Adrenal gland (tissue), 12 donors: Measurements from ENCODE around the gene LRRC61. TPM values are rescaled to one million over a fixed set of nuclear protein-coding genes. Genes with fewer than 3 reads are reported as not detected.

Experiments used
- DNase-seq, 7 donors: peaks; one replicate each; pipeline ENCODE4 v3.0.0-alpha.2; 2019 to 2020
- H3K27ac ChIP-seq, 5 donors: fragments of 200-600 bp; sonication (generic) in 4 of 5; 1 replicate in 3 of 5; 2 replicates in 2 of 5; pipeline versions ENCODE4 v1.5.1 to v1.8.0; 2016 to 2020; ENCODE audit warnings: mild to moderate bottlenecking in 1 of 5
- H3K27me3 ChIP-seq: fragments of 200-600 bp; 2 replicates; pipeline ENCODE4 v1.8.0; 2021
- H3K36me3 ChIP-seq, 2 donors: fragments of 200-600 bp; replicated peaks in 1 of 2; 1 replicate in 1 of 2; 2 replicates in 1 of 2; pipeline versions ENCODE4 v1.5.1 to v1.8.0; 2018 to 2022
- H3K4me1 ChIP-seq, 2 donors: fragments of 200-600 bp; replicated peaks in 1 of 2; 1 replicate in 1 of 2; 2 replicates in 1 of 2; pipeline versions ENCODE4 v1.5.1 to v1.8.0; 2018 to 2021
- H3K4me3 ChIP-seq, 4 donors: fragments of 200-600 bp; sonication (generic) in 3 of 4; one replicate each; pipeline ENCODE4 v1.5.1; 2016 to 2018
- H3K9me3 ChIP-seq, 3 donors: fragments of 200-600 bp; sonication (generic) in 1 of 3; replicated peaks in 1 of 3; 1 replicate in 2 of 3; 2 replicates in 1 of 3; pipeline versions ENCODE4 v1.5.1 to v1.8.0; 2016 to 2021
- POLR2A ChIP-seq, 2 donors: fragments of 450-650 bp; IDR thresholded peaks; one replicate each; pipeline ENCODE4 v1.6.1; 2017; ENCODE audit warnings: antibody characterized with exemption in 2 of 2, mild to moderate bottlenecking in 2 of 2, moderate library complexity in 1 of 2
- WGBS, 4 donors: extraction: QIAGEN DNeasy Blood & Tissue Kit in 2 of 4; methylation state at CpG; one replicate each; pipeline versions ENCODE4 v1.1.5 to v1.1.7; 2013 to 2017; 5-methylcytosine and 5-hydroxymethylcytosine counted together
- intact Hi-C, 2 donors: fragments of 100-400 bp; cut with DNase I; formaldehyde crosslinking; loops; one replicate each; pipeline versions ENCODE4 v1.14.1 to v1.15.0; 2022 to 2023
- polyA plus RNA-seq, 3 donors: library from polyadenylated mRNA; stranded (reverse); fragments of 200-250 nt in 2 of 3; fragments of 350-450 nt in 1 of 3; fragmentation: Illumina TruSeq in 1 of 3; extraction: RNeasy Lipid Tissue Mini Kit (QIAGEN cat#74804) in 1 of 3; gene quantifications; one replicate each; pipeline ENCODE4 v1.2.3, GENCODE V29; 2013 to 2014
- total RNA-seq, 9 donors: library from RNA; depleted of rRNA in 4 of 9; stranded (reverse); fragments of >200 nt in 4 of 9; fragments of 120-200 nt in 1 of 9; fragmentation: NEBNext Ultra II Directional in 1 of 9; extraction: Animal tissue kit (Norgen Biotek cat#: 25700) in 1 of 9; gene quantifications; one replicate each; pipeline versions ENCODE4 v1.1.0 to v1.2.4, GENCODE V29; 2013 to 2023
- TF ChIP-seq, protein P1 (sequence below), 6 experiments: fragments of 450-650 bp in 4 of 6; fragments of 200-600 bp in 2 of 6; sonication (generic) in 1 of 6; IDR thresholded peaks; 1 replicate in 5 of 6; 2 replicates in 1 of 6; pipeline versions ENCODE4 v1.5.1 to v1.8.0; 2016 to 2021; ENCODE audit warnings: antibody characterized with exemption in 6 of 6, mild to moderate bottlenecking in 2 of 6, moderate library complexity in 1 of 6
- donor health status: healthy with polysubstance abuse.
- donor health status: Bipolar disorder and iron deficiency.
- donor health status: DM: yes; HTN: yes; CAD: no.
- donor health status: DM: no; HTN: no; CAD: no.
- donor health status: DM: no; HTN: no; CAD: no.
- donor health status: DM: yes; HTN: yes; CAD: no.

Gene LRRC61
- total and polyA plus RNA-seq, 12 donors, result 8.6 to 1,435 (median 176) TPM

DNA sequence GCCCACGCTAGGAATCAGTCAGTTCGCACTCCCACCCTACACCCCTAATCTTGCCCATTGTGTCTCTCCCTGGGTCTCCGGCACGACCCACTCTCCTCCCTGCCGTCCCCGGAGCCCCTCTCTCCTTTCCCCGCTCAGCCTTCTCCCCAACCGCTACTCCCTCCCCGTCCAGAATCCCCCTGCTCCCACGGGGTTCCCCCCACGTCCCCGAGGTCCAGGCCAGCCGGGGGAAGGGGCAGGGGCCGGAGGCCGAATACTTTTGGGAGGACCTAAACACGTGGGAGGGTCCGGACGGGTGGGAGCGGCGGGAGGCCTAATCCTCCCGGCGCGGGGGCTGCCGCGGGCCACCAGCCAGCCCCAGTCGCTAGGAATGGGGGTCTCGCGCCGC, 17.7 kb downstream of the LRRC61 start:
- Histone ChIP-seq H3K27me3 (no peaks in the 10 kb centered on the region), H3K36me3 (peaks cover 0 to 24% of the 10 kb centered on the region in 2 donors), H3K27ac (peak overlapping the region; percentile 86 to 93 (median 90)), H3K4me1 (peaks cover 23 to 37% of the 10 kb centered on the region in 2 donors), H3K4me3 (peak overlapping the region; percentile 33 to 87 (median 73)), H3K9me3 (no peaks in the 10 kb centered on the region)
- TF ChIP-seq POLR2A (IDR thresholded peaks at IDR 0.05), result no peak
- TF ChIP-seq, protein P1, sequence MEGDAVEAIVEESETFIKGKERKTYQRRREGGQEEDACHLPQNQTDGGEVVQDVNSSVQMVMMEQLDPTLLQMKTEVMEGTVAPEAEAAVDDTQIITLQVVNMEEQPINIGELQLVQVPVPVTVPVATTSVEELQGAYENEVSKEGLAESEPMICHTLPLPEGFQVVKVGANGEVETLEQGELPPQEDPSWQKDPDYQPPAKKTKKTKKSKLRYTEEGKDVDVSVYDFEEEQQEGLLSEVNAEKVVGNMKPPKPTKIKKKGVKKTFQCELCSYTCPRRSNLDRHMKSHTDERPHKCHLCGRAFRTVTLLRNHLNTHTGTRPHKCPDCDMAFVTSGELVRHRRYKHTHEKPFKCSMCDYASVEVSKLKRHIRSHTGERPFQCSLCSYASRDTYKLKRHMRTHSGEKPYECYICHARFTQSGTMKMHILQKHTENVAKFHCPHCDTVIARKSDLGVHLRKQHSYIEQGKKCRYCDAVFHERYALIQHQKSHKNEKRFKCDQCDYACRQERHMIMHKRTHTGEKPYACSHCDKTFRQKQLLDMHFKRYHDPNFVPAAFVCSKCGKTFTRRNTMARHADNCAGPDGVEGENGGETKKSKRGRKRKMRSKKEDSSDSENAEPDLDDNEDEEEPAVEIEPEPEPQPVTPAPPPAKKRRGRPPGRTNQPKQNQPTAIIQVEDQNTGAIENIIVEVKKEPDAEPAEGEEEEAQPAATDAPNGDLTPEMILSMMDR (IDR thresholded peaks at IDR 0.05), result no peak
- peak in 1 of 7 donors; percentile 17 for DNase-seq
- WGBS, 4 donors, result 2 to 4% (median 3%) methylated on average over 20 to 29 of the region's 29 CpGs
- intact Hi-C loops, result no loop called here

DNA sequence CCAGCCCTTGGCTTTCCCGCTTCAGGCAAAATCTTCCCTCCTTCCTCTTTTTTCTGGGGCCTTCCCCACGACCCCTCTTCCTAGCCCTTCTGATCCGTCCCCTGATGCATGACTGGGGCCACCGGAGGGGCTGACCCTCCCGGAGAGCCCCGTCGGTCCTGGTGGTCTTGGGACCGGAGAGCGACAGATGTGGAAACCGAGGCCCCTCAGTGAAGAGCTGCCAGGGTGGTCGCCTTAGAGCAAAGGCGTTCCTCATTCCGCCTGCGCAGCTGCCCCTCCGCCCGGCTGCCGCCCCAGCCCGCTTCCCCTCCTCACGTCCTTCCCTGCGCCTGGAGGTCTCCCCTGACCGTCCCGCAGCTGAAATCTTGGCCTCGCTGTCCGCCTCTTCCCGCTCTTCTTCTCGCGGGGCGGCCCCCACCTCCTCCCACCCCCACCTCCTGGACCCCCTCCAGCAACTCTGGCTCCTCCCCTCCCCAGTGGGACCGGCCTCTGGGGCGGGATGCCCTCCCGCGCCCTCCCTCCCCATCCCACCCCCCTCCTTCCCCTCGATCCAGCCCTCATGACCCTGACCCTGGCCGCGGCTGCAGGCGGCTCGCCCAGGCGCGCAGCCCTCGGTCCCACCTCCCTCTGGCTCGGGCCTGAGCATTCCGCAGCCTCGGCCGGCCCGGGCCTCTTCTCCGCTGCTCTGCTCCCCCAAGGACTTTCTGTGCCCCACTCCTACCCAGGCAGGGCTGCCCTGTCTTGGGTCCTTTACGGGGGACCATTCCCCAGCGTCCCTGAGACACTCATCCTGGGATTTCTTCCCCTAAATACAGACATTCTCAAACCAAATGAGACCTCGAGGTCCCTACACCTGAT, 18.3 kb downstream of the LRRC61 start, which contains the start of gene RARRES2:
RARRES2 (minus strand) TSS at position 367 of the 858 bp plus-strand sequence. CDS start 1,020 bp downstream, outside the sequence.
- Histone ChIP-seq H3K36me3 (peaks cover 0 to 22% of the 10 kb centered on the region in 2 donors), H3K4me3 (peak within 1 kb of the TSS; percentile 56 to 87 (median 73)), H3K27me3 (no peaks in the 10 kb centered on the region), H3K4me1 (peaks cover 21 to 31% of the 10 kb centered on the region in 2 donors), H3K9me3 (no peaks in the 10 kb centered on the region), H3K27ac (peak within 1 kb of the TSS; percentile 86 to 93 (median 90))
- intact Hi-C loops, result no loop called here
- 6 to 12% (median 7%) methylated on average over 29 to 48 of the region's 49 CpGs for WGBS, 4 donors
- TF ChIP-seq POLR2A (IDR thresholded peaks at IDR 0.05), result peak in 1 of 2 donors; percentile 81
- TF ChIP-seq, protein P1 (IDR thresholded peaks at IDR 0.05), result no peak
- DNase-seq, result peak; percentile 87 to 92 (median 89)

DNA sequence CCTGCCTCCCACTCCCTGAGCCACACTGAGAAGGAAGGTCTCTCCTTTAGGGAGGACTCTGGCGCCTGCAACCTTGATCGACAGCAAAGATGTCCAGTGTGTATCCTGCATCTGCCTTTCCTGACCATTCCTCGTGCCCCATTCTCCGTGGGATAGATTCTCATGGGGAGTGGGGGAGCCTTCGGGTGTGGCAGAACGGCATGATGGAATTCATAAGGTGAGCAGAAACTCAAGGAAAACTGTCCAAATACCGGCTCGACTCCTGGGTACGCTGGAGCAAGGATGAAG, 18.9 kb downstream of the LRRC61 start:
- H3K36me3 ChIP-seq, result peaks cover 0 to 17% of the 10 kb centered on the region in 2 donors
- DNase-seq, result peak in 1 of 7 donors; percentile 59
- WGBS, 4 donors, result 73 to 87% (median 79%) methylated on average over 9 of the region's 9 CpGs
- H3K4me1 ChIP-seq, result peaks cover 21 to 26% of the 10 kb centered on the region in 2 donors
- H3K27me3 ChIP-seq, result no peaks in the 10 kb centered on the region
- H3K27ac ChIP-seq, result peak overlapping the region in 4 of 5 donors; percentile 55 to 91 (median 78)
- TF ChIP-seq, protein P1 (IDR thresholded peaks at IDR 0.05), result no peak
- TF ChIP-seq POLR2A (IDR thresholded peaks at IDR 0.05), result no peak
- H3K9me3 ChIP-seq, result no peaks in the 10 kb centered on the region
- no peak overlapping the region for H3K4me3 ChIP-seq
- intact Hi-C loops, result no loop called here

DNA sequence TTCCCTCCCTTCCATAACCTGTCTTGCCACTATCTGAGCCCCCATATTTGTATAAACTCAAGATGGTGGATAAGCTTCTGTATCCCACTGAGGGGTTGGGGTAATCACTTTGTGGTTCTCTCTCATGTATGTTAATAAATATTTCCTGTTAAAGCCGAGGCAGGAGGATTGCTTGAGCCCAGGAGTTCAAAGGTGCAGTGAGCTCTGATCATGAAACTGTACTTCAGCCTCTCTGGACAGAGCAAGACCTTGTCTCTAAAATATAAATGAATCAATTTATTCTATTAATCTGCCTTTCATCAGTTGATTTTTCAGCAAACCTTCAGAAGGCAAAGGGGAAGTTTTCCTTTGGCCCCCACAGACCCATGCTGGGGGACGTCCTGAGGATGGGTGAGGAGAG, 20.1 kb downstream of the LRRC61 start:
- H3K4me3 ChIP-seq, result no peak overlapping the region
- H3K27me3 ChIP-seq, result no peaks in the 10 kb centered on the region
- H3K9me3 ChIP-seq, result no peaks in the 10 kb centered on the region
- DNase-seq, result no peak
- peaks cover 0 to 5% of the 10 kb centered on the region in 2 donors for H3K36me3 ChIP-seq
- H3K4me1 ChIP-seq, result peaks cover 13 to 17% of the 10 kb centered on the region in 2 donors
- intact Hi-C loops, result no loop called here
- WGBS, 4 donors, result 87 to 97% (median 91%) methylated on average over 2 of the region's 2 CpGs
- no peak for TF ChIP-seq POLR2A (IDR thresholded peaks at IDR 0.05)
- TF ChIP-seq, protein P1 (IDR thresholded peaks at IDR 0.05), result no peak
- no peak overlapping the region for H3K27ac ChIP-seq
